ENCODE data around the gene ANKRD13C.

ANKRD13C gene

GRCh38 chr1:70231475-70231874 is 123.0 kb downstream of the ANKRD13C start:
- Mint-ChIP-seq H3K4me1 (ENCODE audit: low read depth) (peaks cover 29% of the 10 kb centered on the region), H3K9me3 (no peaks in the 10 kb centered on the region), H3K36me3 (ENCODE audit: low read depth) (peaks cover 48% of the 10 kb centered on the region), H3K27me3 (ENCODE audit: low read depth) (no peaks in the 10 kb centered on the region), H3K4me3 (no peak overlapping the region), H3K27ac (no peak overlapping the region)

- Mint-ChIP-seq H3K4me1 (ENCODE audit: low read depth) (peaks cover 40% of the 10 kb centered on the region), H3K27ac (no peak overlapping the region), H3K27me3 (ENCODE audit: low read depth) (no peaks in the 10 kb centered on the region), H3K9me3 (no peaks in the 10 kb centered on the region), H3K4me3 (no peak overlapping the region), H3K36me3 (ENCODE audit: low read depth) (peaks cover 52% of the 10 kb centered on the region)
These were observed 125.9 kb downstream of the ANKRD13C start for GRCh38 chr1:70228670-70229069.

- Mint-ChIP-seq H3K27ac (peak overlapping the region; percentile 69), H3K27me3 (ENCODE audit: low read depth) (no peaks in the 10 kb centered on the region), H3K4me1 (ENCODE audit: low read depth) (peaks cover 48% of the 10 kb centered on the region), H3K9me3 (no peaks in the 10 kb centered on the region), H3K36me3 (ENCODE audit: low read depth) (peaks cover 50% of the 10 kb centered on the region), H3K4me3 (peak overlapping the region; percentile 28)
These were observed 127.1 kb downstream of the ANKRD13C start for GRCh38 chr1:70227439-70227838.

GRCh38 chr1:70224954-70225353 is 129.6 kb downstream of the ANKRD13C start:
- Mint-ChIP-seq H3K4me3 (no peak overlapping the region), H3K27me3 (ENCODE audit: low read depth) (no peaks in the 10 kb centered on the region), H3K4me1 (ENCODE audit: low read depth) (peaks cover 53% of the 10 kb centered on the region), H3K36me3 (ENCODE audit: low read depth) (peaks cover 33% of the 10 kb centered on the region), H3K27ac (no peak overlapping the region), H3K9me3 (no peaks in the 10 kb centered on the region)

- Mint-ChIP-seq H3K9me3 (no peaks in the 10 kb centered on the region), H3K27me3 (ENCODE audit: low read depth) (no peaks in the 10 kb centered on the region), H3K4me1 (ENCODE audit: low read depth) (peaks cover 52% of the 10 kb centered on the region), H3K4me3 (peak overlapping the region; percentile 91), H3K36me3 (ENCODE audit: low read depth) (peaks cover 31% of the 10 kb centered on the region), H3K27ac (peak overlapping the region; percentile 95)
These were observed 131.7 kb downstream of the ANKRD13C start for GRCh38 chr1:70222716-70223235.

- Mint-ChIP-seq H3K27me3 (ENCODE audit: low read depth) (no peaks in the 10 kb centered on the region), H3K4me3 (peak within 1 kb of the TSS; percentile 91), H3K36me3 (ENCODE audit: low read depth) (peaks cover 31% of the 10 kb centered on the region), H3K27ac (peak within 1 kb of the TSS; percentile 95), H3K9me3 (no peaks in the 10 kb centered on the region), H3K4me1 (ENCODE audit: low read depth) (peaks cover 42% of the 10 kb centered on the region)
These were observed 133.0 kb downstream of the ANKRD13C start, which contains the start of gene SRSF11 for GRCh38 chr1:70221238-70222121. Gene SRSF11 (plus strand): TSS chr1:70221380. CDS start chr1:70221637, 257 bp downstream.

- peak overlapping the region; percentile 95 for H3K27ac Mint-ChIP-seq
- H3K27me3 Mint-ChIP-seq (ENCODE audit: low read depth) = no peaks in the 10 kb centered on the region
- peaks cover 28% of the 10 kb centered on the region for H3K36me3 Mint-ChIP-seq (ENCODE audit: low read depth)
- no peaks in the 10 kb centered on the region for H3K9me3 Mint-ChIP-seq
- H3K4me3 Mint-ChIP-seq = peak overlapping the region; percentile 91
- H3K4me1 Mint-ChIP-seq (ENCODE audit: low read depth) = peaks cover 39% of the 10 kb centered on the region
These were observed 133.8 kb downstream of the ANKRD13C start for GRCh38 chr1:70220517-70221237.

- Mint-ChIP-seq H3K4me3 (peak overlapping the region; percentile 48), H3K9me3 (no peaks in the 10 kb centered on the region), H3K36me3 (ENCODE audit: low read depth) (peaks cover 30% of the 10 kb centered on the region), H3K27ac (peak overlapping the region; percentile 80), H3K4me1 (ENCODE audit: low read depth) (peaks cover 39% of the 10 kb centered on the region), H3K27me3 (ENCODE audit: low read depth) (no peaks in the 10 kb centered on the region)
These were observed 134.5 kb downstream of the ANKRD13C start for GRCh38 chr1:70220015-70220414.

GRCh38 chr1:70211541-70211940 is 143.0 kb downstream of the ANKRD13C start:
- Mint-ChIP-seq H3K27me3 (ENCODE audit: low read depth) (no peaks in the 10 kb centered on the region), H3K4me1 (ENCODE audit: low read depth) (peaks cover 28% of the 10 kb centered on the region), H3K9me3 (no peaks in the 10 kb centered on the region), H3K36me3 (ENCODE audit: low read depth) (peaks cover 20% of the 10 kb centered on the region), H3K4me3 (no peak overlapping the region), H3K27ac (no peak overlapping the region)

- no peak overlapping the region for H3K27ac Mint-ChIP-seq
- H3K36me3 Mint-ChIP-seq (ENCODE audit: low read depth) = peaks cover 20% of the 10 kb centered on the region
- peaks cover 28% of the 10 kb centered on the region for H3K4me1 Mint-ChIP-seq (ENCODE audit: low read depth)
- no peaks in the 10 kb centered on the region for H3K27me3 Mint-ChIP-seq (ENCODE audit: low read depth)
- H3K9me3 Mint-ChIP-seq = no peaks in the 10 kb centered on the region
- no peak overlapping the region for H3K4me3 Mint-ChIP-seq
These were observed 143.7 kb downstream of the ANKRD13C start for GRCh38 chr1:70210820-70211219.

Measured in T-helper 1 cell treated with Interleukin-12 subunit alpha and Interleukin-12 subunit beta and Interleukin-4 antibody, amounts not matched to agents 30 μg/mL and 1 μg/mL, for 36 hours (primary cell).